ENCODE results near the gene TOMM7.

DNA sequence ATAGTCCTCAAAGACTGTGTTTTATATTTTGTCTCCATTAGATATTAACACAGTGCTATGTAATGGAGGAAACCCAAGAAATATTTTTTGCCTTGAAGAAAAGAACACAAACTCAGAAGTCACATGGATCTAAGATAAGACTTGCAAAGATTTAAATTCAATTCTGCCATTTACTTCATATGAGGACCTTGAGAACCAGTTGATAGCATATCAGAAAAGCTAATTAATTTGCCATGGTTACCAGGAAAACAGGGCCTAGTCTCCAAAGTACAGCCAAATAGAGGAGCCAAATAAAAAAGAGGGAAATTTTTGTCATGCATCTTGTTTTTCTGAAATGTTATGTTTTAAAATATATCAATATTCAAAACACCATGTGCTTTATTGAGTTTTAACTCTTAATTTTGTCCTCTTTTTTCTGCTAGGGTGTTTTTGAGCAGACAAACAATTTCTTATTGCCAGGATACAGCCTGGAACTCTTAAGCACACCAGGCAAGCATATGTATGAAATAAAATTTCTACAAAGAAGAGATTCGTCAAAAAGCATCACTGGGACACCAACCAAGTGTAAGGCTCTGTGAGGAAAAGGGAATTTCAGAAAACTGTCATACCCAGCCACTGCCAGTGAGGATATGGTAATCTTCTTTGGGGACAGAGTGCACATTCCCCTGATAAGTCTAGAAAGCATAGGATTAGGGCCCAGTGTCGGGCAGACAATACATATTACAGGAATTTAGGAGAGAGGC, 10.6 kb upstream of the TOMM7 start:
- TF ChIP-seq CTCF (optimal IDR thresholded peaks at IDR 0.05 in 1 of 3, IDR thresholded peaks at IDR 0.05 in 1 of 3, conservative IDR thresholded peaks at IDR 0.05 in 1 of 3; ENCODE audit: extremely low read depth in 1 of 3, insufficient read depth in 2 of 3, low read length in 3 of 3), result no peak
- TF ChIP-seq EZH2 (IDR thresholded peaks at IDR 0.05; ENCODE audit: low read length), result no peak
